GM19328 (cell line): ENCODE measurements around the gene RGS2.

Experiments
- ATAC-seq: cut with Tn5 transposase; IDR thresholded peaks from one replicate; pipeline ENCODE4 v1.9.1; 2021; ENCODE audit warnings: mild to moderate bottlenecking, moderate library complexity; ENCODE audit not compliant: unreplicated experiment

The RGS2 gene

DNA sequence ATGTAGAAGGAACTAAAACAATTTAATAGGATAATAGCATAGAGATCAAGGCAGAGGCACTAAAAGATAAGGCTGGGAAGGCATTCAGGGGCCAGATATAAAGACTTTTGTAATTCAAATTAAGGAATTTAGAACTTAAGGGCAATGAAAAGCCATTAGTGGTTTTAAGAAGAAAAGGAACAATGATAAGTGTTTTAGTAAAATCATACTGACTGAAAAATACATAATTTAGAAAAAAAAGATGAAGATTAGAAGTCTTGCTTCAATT is 14.1 kb upstream of the RGS2 start:
- ATAC-seq: no peak

DNA sequence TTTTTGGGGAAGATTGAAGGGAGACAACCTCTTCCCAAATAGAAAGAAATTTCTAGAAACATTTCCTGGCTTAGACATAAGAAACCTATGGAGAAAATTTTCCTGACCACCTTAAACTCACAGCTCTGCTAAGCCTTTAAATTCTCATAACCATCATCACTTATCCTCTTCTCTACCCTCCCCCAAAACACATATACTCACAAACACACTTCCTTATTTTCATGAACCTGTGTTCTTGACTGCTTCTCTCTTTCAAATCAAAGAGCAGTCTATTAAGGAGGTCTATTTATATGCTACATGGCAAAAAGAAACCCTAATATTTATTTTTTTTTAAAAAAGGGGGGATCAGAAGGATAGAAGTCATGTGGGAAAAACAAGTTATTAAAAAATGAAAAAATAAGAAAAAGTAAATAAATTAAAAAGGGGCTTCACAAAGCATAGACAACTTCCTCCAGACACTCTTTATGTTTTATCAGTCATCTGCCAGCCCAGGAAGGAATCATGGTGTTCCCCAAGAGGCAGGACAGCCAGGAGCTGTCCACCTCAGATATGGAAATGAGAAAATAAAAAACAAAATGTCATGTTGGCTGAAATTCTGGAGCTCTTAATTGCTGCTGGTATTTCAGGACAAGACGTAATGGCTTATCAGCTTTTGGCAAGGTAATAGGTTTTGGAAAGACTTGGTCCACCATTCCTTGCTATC is 12.8 kb upstream of the RGS2 start:
- ATAC-seq: no peak

DNA sequence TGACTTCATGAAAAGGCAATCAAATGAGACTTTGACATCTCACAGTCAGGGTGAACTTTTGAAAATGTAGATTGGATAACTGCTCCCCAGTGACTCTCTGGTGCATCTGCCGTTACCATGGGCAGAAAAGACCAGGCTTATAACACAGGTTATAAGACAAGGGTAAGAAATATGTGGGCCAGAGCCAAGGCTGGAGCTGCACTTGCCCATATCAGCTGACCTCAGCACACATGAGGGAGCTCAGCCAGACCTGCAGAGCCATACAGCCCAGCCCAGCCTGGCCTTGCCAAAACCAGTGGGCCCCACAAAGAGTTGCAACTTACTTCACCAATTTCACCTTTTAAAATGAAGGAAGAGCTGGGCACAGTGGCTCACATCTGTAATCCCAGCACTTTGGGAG is 11.7 kb upstream of the RGS2 start:
- ATAC-seq: no peak

DNA sequence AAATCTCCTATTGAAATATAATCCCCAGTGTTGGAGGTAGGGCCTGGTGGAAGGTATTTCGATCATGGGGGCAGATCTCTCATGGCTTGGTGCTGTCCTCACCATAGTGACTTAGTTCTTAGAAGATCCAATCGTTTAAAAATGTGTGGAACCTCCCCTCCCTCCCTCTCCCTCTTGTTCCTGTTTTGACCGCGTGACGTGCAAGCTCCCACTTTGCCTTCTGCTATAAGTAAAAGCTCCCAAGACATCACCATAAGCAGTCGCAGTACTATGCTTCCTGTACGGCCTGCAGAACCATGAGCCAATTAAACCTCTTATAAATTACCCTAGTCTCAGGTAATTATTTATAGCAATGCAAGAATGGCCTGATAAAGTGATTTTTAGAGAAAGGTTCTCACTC is 10.9 kb upstream of the RGS2 start:
- no peak for ATAC-seq

DNA sequence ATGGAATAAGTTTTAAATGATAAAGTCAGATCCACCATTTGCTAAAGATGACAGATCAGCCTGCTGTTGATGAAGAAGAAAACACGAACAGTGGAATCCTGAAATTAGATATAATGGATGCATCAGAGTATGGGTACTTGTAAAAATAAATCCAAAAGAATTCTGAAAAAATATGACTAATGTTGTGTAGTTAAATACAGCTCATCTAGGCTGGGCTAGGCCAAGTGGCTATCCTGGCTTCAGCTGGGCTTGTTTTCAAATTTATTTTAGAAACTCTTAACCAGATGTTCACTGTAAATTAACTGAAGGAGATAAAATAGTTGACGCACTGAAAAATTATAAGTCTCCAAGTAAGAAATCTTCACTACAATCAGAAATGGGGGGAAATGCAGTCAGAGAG is 7.4 kb upstream of the RGS2 start:
- ATAC-seq: no peak

DNA sequence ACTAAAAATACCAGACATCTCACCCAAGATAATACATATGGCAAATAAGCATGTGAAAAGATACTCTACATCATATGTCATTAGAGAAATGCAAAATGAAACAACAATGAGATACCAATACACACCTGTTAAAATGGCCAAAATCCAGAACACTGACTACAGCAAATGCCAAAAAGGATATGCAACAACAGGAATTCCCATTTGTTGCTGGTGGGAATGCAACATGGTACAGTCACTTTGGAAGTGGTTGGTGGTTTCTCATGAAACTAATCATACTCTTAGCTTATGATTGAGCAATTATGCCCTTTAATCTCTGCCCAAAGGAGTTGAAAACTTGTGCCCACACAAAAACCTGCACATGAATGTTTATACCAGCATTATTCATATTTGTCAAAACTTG is 6.4 kb upstream of the RGS2 start:
- ATAC-seq: no peak

DNA sequence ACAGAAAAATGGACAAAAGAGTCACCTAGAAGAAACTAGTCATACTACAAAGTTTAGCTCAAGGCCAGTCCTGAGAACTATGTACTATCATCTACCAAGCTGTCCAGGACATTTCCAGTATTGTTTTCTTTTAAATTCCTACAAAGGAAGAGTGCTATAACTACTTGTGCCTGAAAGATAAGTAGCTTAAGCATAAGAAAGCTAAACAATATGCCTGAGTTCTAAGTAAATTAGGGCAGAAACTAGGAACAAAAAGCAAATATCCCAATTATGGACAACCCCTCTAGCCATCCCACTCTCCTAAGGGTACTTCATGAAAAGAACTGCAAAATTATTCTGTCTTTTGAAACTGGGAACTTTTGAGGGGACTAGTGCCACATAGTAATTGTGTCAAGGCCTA is 5.3 kb upstream of the RGS2 start:
- ATAC-seq: no peak

DNA sequence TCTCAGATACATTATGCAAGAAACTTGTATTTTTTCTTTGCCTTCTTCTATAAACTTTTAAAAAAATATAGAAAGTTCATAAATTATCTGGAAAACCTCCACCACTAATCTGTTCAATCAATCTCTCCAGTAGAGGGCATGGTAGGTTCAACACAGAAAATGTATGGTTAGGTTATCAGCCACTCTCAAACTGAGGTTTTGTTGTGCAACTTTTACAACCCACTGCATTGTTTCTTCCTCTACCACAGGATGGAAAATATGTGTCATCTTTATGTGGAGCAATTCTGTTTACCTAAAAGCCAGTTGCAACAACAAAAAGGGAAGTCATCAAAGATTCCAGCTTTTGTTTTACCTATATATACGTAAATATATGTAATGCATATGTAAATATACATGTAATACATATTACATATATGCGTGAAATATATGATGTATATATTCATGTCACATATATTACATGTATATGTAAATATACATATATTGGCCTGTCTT is 3.0 kb upstream of the RGS2 start:
- ATAC-seq: peak; percentile 30

DNA sequence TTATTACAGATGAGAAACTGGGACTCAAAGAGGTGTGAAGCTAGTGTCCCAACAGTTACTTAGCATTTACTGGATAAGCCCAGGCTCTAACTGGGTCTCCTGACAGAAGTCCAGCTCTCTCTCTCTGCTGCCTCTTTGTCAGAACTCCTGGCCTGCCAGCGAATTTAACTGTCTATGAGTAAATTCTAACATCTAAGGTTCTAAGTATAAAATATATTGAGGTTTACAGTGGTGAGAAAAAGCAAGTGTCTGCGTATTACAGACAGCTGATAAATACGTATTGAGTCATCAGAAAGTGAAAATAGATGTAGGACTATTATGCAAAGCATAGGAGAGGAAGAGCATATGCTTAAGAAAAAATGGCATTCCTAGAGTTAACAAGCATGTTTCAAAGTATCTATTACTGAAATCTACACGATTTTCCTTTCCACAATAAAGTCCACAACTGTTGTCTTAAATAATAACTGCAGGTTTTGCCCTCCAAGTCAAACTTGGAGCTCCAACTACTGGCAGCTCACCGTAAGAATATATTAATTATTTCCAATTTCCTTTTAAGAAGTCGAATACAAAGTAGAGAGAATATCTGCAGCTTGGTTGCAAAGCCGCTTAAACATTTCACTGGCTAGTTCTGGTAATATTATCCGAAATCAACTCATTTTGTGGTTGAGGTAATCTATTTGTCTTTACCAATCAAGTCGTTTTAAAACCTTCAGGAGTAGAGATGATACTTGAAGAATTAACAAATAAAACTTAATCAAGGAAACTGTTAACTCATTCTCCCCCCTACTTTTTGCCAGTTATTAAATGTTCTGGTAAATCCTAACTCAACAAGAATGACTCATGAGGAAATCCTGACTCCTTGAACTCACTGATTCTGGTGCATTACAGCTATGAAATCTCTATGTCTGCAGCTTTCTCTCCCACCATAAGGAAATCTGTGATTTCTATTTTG is 1.4 kb upstream of the RGS2 start:
- ATAC-seq: peak; percentile 28

DNA sequence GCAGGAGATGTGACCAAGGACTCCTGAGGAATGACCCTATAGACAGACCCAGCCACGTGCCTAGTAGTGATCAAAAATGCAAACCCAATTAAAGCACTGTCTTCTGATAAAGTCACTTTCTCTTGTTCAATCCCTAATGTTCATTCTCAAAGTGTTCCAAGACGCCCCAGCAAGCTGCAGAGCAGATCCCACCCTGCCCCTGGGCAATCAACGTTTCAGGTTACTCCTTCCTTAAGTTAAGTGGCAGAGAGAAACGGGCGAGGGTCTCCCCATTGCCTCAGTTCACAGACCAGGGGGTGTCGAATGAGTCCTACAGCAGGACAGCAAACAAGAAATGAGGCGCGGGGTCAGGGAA is 699 bp upstream of the RGS2 start:
- ATAC-seq: no peak

DNA sequence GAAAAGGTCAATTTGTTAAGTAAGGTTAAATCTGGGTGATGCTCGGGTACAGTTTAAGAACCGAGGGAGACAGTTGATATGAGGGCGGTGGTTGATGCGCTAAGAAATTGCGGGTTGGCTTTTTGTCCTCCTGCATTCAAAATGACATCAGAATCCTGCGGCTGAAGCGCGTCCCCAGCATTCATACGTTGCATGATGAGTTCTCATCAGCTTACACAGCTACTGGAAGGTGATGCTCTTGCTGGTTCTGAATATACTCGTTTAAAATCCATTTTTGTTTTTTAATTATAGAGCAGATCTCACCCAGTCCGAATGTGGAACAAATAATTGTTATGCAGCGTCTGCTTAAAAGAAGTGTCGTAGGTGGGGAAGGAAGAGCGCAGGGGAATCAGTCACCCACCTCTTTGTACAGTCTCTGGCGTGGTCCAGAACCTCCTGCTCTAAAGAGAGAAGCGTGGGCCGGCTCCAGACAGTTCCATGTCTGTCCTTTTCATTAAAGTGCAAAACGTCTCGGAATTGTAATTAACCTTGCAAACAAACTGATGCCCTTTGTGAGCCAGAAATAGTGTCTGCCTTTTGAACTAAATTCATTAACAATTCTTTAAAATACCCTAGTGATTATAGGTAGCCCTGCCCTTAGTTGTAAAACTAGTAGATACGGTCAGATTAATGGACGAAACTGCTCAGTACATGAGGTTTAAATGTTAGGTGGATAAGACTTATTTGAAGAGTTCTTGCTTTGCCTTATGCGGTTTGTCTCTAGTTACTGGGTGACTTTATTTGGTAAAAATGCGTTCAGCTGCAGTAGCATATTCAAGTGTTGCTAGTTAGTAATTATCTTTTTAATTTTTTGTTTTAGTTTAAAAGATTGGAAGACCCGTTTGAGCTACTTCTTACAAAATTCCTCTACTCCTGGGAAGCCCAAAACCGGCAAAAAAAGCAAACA is 741 bp downstream of the RGS2 start:
- ATAC-seq: no peak

DNA sequence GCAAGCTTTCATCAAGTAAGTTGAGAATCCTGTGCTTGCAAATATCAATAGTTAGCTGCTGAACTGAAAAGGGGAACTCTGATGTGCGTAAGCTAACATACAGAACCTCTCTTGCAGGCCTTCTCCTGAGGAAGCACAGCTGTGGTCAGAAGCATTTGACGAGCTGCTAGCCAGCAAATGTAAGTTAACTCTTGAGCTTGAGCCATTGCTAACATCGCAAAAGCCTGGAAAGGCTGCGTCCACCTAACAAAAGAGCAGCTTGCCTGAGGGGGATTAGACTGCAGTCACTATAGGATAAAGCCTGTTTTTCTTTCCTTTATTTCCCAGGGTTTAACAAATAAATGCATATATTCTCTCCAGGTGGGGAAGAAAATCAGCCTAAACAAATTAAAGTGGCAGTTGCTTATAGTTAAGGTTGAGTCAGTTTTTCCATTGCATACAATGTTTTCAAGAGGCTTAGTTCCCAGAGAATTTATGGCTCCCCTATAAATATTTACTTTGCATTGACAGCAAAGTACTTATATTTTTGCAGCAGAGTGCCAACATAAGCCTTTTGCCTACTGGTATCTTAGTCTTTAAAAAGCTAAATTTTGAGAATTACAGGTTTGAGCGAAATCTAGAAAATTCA is 1.5 kb downstream of the RGS2 start:
- ATAC-seq: no peak

DNA sequence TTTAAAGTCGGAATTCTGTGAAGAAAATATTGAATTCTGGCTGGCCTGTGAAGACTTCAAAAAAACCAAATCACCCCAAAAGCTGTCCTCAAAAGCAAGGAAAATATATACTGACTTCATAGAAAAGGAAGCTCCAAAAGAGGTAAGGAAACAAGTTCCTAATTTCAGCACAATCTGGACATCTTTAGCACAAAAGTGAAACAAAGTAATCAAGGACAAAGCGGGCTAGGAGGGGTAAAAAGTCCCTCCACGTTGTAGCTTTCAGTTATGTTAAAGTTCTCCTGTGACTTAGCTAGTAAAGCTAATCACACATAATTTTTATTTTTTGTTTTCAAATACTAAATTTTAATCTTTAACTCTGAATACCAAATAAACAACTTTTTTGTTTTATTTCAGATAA is 2.2 kb downstream of the RGS2 start:
- ATAC-seq: no peak

DNA sequence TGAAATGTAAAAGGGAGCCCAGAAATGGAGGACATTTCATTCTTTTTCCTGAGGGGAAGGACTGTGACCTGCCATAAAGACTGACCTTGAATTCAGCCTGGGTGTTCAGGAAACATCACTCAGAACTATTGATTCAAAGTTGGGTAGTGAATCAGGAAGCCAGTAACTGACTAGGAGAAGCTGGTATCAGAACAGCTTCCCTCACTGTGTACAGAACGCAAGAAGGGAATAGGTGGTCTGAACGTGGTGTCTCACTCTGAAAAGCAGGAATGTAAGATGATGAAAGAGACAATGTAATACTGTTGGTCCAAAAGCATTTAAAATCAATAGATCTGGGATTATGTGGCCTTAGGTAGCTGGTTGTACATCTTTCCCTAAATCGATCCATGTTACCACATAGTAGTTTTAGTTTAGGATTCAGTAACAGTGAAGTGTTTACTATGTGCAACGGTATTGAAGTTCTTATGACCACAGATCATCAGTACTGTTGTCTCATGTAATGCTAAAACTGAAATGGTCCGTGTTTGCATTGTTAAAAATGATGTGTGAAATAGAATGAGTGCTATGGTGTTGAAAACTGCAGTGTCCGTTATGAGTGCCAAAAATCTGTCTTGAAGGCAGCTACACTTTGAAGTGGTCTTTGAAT is 2.9 kb downstream of the RGS2 start:
- ATAC-seq: no peak

DNA sequence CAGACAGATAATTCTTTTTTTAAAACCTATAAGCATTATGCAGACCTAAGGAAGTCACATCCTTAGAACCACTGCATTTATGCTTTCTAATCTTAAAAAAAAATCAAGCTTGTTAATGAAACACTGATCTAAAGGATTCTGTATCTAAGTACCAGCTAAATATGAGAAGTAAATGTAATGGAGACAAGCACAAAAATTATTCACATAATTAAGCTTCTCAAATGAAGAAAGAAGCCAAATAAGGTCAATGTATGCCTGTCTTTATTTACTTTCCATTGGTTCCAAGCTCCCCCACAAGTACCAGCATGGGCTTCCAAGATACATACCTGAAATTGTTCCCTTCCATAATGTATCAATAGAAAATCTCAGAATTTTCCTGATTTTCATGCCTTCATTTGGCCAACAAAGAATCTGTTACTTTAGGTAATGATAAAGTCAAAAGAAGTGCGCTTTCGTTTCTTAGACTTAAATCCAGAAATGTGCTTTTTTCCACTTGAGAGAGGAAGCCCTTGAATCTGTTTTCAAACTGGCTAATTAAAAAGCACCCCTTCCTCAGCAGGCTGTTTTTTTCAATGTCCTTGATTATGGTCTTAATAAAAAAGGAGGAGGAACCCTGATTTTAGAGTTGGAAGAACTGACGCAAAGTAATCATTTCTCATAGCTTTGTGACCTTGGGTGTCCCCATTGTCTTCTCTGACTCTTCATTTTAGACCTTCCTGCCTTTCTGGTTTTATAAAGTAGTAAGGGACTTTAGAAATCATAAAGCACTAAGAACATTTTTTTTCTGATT is 3.8 kb downstream of the RGS2 start:
- no peak for ATAC-seq

DNA sequence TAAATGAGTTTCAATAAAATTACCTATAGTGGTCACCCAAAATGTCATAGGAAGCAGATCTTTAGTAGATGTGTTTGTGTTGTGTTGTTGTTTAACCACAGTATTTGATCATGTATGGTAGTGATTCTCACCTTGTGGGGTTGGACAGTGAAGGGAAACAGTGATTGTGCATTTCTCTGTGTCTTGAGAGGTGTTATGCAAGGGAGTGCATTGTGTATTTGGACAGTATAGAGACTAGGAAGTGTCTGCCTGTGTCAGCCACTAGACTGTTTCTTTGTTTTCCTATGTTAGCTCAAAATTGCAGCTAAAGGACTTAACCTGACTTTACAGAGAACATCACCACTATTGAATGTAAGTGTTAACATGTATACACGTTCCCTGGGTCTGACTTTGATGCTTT is 6.0 kb downstream of the RGS2 start:
- ATAC-seq: no peak

DNA sequence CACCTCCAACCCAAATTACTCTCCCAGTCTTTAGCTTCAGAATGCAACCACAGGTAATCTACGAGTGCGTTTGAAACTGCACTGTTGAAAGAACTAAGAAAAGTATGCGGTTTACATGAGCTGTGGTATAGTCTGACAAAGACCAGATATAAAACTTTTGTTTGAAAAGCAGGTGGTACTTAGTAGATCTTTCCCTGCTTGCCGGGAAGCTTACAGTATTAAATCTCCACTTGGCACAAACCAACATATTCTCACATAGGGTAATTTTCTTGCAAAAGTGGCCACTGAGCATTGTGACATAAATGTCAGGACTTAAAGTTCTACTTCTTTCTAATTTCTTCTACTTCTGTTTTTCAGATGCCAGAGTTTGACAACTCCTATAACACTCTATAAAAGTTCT is 8.4 kb downstream of the RGS2 start:
- no peak for ATAC-seq

DNA sequence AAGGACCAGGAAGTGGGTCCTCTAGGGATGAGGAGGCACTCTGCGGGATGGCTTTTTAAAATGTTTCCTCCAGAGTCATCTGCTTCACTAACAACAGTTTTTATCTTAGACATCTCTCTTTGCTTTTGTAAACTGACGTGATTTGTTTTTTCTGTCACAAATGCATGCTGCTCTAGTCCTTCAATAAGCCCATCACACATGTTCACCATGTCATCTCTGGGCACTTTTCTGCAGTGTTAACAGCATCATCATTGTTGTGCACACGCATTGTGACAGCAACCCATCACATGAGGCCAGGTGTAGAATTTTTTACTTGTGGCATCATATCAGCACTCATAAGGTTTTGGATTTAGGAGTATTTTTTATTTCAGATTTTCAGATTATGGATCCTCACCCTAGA is 12.5 kb downstream of the RGS2 start:
- no peak for ATAC-seq

DNA sequence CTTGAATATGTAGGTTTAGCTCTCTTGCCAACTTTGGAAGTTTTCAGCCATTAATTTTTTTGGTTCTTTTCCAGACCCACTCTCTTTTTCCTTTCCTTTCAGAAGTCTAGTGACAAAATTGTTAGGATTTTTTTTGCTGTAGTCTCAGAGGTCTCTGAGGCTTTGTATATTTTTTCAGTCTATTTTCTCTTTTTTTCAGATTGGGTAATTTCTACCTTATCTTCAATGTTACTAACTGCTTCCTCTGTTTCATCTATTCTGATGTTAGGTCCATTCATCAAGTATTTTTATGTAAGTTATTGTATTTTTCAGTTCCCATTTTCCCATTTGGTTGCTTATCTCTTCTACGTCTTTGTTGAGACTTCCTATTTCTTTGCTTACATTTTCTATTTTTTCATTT is 15.7 kb downstream of the RGS2 start:
- ATAC-seq: no peak
